GM12801 (cell line): ENCODE measurements around the gene NAAA.

Source experiments
- CTCF ChIP-seq: IDR thresholded peaks from one replicate; pipeline ENCODE4 v1.5.1; 2011; ENCODE audit warnings: control low read depth; ENCODE audit not compliant: insufficient read length; ENCODE audit errors: extremely low read depth

Gene NAAA

DNA sequence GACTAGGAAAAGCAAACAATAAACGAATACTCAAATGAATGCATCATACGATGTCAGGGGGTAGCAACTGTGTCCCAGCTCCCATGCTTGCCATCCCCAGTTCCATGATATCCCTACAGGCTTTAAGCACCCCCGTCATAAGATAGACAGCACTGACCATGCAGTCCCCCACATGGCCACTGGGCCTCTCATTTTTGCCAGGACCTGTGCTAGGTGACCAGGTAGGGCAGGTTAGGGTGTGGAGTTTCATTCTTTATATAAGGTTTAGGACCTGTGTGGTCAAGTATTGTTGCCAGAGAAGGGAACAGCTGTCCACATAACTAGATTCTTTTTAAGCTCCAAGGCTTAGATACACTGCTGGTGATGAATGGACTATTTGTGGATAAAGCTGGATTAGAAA, 48.3 kb downstream of the NAAA start:
- TF ChIP-seq CTCF = no peak

- no peak for TF ChIP-seq CTCF
Measured at GRCh38 chr4:75891611-75892010, 49.2 kb downstream of the NAAA start.

GRCh38 chr4:75889537-75890199, 51.1 kb downstream of the NAAA start:
- TF ChIP-seq CTCF = no peak

GRCh38 chr4:75886104-75886503, 54.7 kb downstream of the NAAA start:
- TF ChIP-seq CTCF = no peak

DNA sequence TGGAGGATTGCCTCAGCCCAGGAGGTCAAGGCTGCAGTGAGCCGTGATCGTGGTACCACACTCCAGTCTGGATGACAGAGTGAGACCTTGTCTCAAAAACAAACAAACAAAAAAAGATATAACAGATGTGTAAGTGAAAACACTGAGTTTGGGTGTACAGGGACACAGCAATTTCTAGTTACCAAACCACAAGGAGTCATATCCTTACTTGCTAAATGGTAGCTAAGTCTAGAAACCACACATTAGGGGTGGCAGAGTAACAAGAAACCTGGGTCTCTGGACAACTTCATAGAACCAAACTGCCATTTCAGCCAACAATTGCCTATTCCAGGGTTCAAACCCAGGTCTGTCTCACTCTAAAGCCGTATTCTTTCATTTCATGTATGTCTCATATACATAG, 59.3 kb downstream of the NAAA start:
- TF ChIP-seq CTCF = no peak

DNA sequence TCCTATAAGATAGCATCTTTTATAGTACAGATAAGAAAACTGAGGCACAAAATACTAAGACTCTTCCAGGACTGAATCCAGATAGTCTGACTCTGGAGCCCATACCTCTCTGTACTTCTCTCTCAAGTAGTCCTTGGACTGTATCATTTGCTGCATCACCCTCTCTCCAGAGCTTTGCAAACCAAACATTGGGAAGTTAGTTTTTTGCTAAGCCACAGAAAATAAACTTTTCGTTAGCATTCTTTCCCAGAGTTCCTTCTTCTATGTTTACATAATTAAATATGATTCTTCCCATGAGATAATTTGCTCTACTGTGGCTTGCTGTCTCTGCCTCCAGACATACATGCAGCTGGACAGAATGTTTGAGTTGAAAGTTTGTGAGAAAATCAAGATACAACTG, 60.5 kb downstream of the NAAA start:
- no peak for TF ChIP-seq CTCF

- no peak for TF ChIP-seq CTCF
Measured at GRCh38 chr4:75878246-75878756, 62.5 kb downstream of the NAAA start.
